K562 (cell line): ENCODE data around the gene CHAF1A. TPM values are rescaled to one million over a fixed set of nuclear protein-coding genes. Genes with fewer than 3 reads are reported as not detected.

Source experiments
- BCL6 ChIP-seq: fragments of 250-450 bp; sonication (Bioruptor Pico); IDR thresholded peaks from 2 replicates; pipeline ENCODE4 v1.4.0; 2020
- BDP1 ChIP-seq: IDR thresholded peaks from 3 replicates; pipeline ENCODE4 v1.6.1; 2011; ENCODE audit not compliant: insufficient read length, insufficient read depth
- CLOCK ChIP-seq: fragments of 250-450 bp; sonication (Bioruptor Pico); IDR thresholded peaks from 2 replicates; pipeline ENCODE4 v1.4.0; 2020; ENCODE audit warnings: mild to moderate bottlenecking, moderate library complexity, borderline replicate concordance
- ELF1 ChIP-seq: fragments of 200-800 bp; sonication (Bioruptor generic); IDR thresholded peaks from 2 replicates; pipeline ENCODE4 v1.6.1; 2016; ENCODE audit warnings: missing genetic modification characterization, missing compliant biosample characterization
- EP400 ChIP-seq: fragments of 450-650 bp; IDR thresholded peaks from 2 replicates; pipeline ENCODE4 v1.6.1; 2017; ENCODE audit warnings: antibody characterized with exemption, mild to moderate bottlenecking, moderate library complexity
- FOXO4 ChIP-seq: fragments of 450-650 bp; formaldehyde crosslinking; IDR thresholded peaks from 2 replicates; pipeline ENCODE4 v1.4.0; 2020; ENCODE audit warnings: mild to moderate bottlenecking, moderate library complexity
- HIVEP1 ChIP-seq: fragments of 250-450 bp; sonication (Bioruptor Pico); IDR thresholded peaks from 2 replicates; pipeline ENCODE4 v1.4.0; 2020; ENCODE audit warnings: mild to moderate bottlenecking
- MTA1 ChIP-seq: fragments of 450-650 bp; IDR thresholded peaks from 2 replicates; pipeline ENCODE4 v1.6.1; 2017; ENCODE audit warnings: borderline replicate concordance
- MYC ChIP-seq, 2 experiments: fragments of 250-450 bp in 1 of 2; sonication (Bioruptor Pico) in 1 of 2; IDR thresholded peaks; 2 replicates each; pipeline versions ENCODE4 v1.5.1 to v1.6.1; 2012 to 2021; ENCODE audit warnings: low read depth in 2 of 2, borderline replicate concordance in 1 of 2, improper control_type of control experiment in 1 of 2, low read length in 1 of 2, mild to moderate bottlenecking in 1 of 2, moderate library complexity in 1 of 2
- SMARCB1 ChIP-seq: IDR thresholded peaks from 2 replicates; pipeline ENCODE4 v1.6.1; 2011; ENCODE audit warnings: improper control_type of control experiment, low read depth; ENCODE audit not compliant: insufficient read length
- SRSF9 ChIP-seq: fragments of 200-400 bp; formaldehyde crosslinking; IDR thresholded peaks from 2 replicates; pipeline ENCODE4 v1.6.1; 2017; ENCODE audit warnings: low read depth, low read length, borderline replicate concordance
- SUPT5H ChIP-seq: fragments of 450-650 bp; IDR thresholded peaks from 2 replicates; pipeline ENCODE4 v1.6.1; 2016
- TCF15 ChIP-seq: fragments of 250-450 bp; sonication (Bioruptor Pico); IDR thresholded peaks from 2 replicates; pipeline ENCODE4 v1.8.0; 2022; ENCODE audit warnings: moderate library complexity, mild to moderate bottlenecking, inconsistent platforms
- TFAM ChIP-seq: fragments of 250-450 bp; sonication (Bioruptor Pico); conservative IDR thresholded peaks from 2 replicates; pipeline ENCODE4 v1.5.0; 2021; ENCODE audit warnings: mild to moderate bottlenecking, moderate library complexity
- ZNF717 ChIP-seq: fragments of 250-450 bp; sonication (Bioruptor Pico); IDR thresholded peaks from 2 replicates; pipeline ENCODE4 v1.5.0; 2021
- ZNF77 ChIP-seq: fragments of 250-450 bp; sonication (Bioruptor Pico); IDR thresholded peaks from 2 replicates; pipeline ENCODE4 v1.5.0; 2020
- ZNF785 ChIP-seq: fragments of 250-450 bp; sonication (Bioruptor Pico); IDR thresholded peaks from 2 replicates; pipeline ENCODE4 v1.4.0; 2020; ENCODE audit warnings: mild to moderate bottlenecking
- polyA plus RNA-seq, 8 experiments: library from polyadenylated mRNA; depleted of rRNA in 4 of 8; stranded (reverse) in 5 of 8; unstranded in 3 of 8; fragments of >200 nt; fragmentation: Nextera tagmentation in 2 of 8; fragmentation: Illumina TruSeq in 1 of 8; extraction: Ambion mirVana in 2 of 8; extraction: Trizol in 1 of 8; gene quantifications; 2 replicates each; pipeline versions ENCODE4 v1.2.1 to v1.2.3, GENCODE V29; 2011 to 2014; ENCODE audit warnings: inconsistent platforms in 1 of 8, missing spikeins in 1 of 8
- total RNA-seq, 7 experiments: library from RNA; depleted of rRNA in 6 of 7; stranded (reverse); fragments of >200 nt in 6 of 7; fragmentation: Illumina TruSeq in 2 of 7; extraction: Trizol in 2 of 7; gene quantifications; 2 replicates each; pipeline versions ENCODE4 v1.2.1 to v1.2.3, GENCODE V29; 2011 to 2021; ENCODE audit warnings: low replicate concordance in 1 of 7
- TF ChIP-seq, protein P1 (sequence below): sonication (generic); formaldehyde crosslinking; IDR thresholded peaks from 2 replicates; pipeline ENCODE4 v1.5.0; 2020; ENCODE audit warnings: missing genetic modification reagents
- TF ChIP-seq, protein P2 (sequence below): IDR thresholded peaks from 3 replicates; pipeline ENCODE4 v1.6.1; 2011; ENCODE audit warnings: borderline replicate concordance, mild to moderate bottlenecking; ENCODE audit not compliant: insufficient read length, insufficient read depth
- TF ChIP-seq, protein P3 (sequence below): fragments of 250-450 bp; sonication (Bioruptor Pico); IDR thresholded peaks from 2 replicates; pipeline ENCODE4 v1.5.1; 2021; ENCODE audit warnings: mild to moderate bottlenecking

Gene CHAF1A
- total and polyA plus RNA-seq, 9 of the 15 experiments (the other 6 are each of a cell fraction or from before 2014, with no cell fraction given): 1.6 to 86.9 (median 45.2) TPM

DNA sequence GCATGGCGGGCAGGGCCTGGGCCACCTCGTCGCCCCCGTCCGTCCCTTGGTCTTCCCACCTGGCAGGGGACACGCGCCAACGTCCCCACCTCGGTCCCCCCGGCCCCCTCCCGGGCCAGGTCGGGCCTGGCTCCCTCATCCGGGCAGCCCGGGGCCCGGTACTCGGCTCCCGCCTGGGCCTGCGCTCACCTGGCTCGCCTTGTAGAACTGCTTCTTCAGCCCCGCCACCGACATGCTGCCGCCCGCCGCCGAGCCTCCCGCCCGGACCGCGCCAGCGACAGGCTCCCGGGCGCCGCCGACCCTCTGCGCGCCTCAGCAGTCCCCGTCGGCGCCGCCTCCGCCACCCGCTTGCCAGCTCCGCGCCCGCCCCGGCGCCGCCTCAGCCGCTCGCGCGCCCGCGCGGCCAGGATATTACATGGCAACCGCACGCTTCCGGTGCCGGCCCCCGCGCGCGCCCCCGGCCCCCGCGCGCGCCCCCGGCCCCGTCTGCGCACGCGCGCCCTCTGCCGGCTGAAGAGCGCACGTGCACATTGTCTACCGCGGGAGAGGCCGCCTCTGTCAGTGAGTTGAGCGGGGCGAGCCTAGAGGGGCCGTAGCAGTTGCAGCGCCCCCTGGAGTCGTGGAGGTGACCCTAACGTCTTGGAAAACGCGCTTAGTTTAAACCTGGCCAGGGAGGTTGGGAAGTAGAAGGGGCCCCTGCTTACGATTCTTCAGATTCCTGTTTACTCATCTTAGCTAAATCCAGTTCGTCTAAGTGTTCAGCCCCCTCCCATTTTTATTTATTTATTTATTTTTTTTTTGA, 2.1 kb upstream of the CHAF1A start, which contains the start of gene SH3GL1 (continued):
- TF ChIP-seq MTA1 (no peak), SMARCB1 (no peak), ZNF717 (CRISPR knock-in tag) (no peak), SRSF9 (no peak), CLOCK (CRISPR knock-in tag) (no peak), ELF1 (peak; percentile 87), BCL6 (CRISPR knock-in tag) (no peak), ZNF77 (CRISPR knock-in tag) (no peak), TFAM (CRISPR knock-in tag) (no peak), FOXO4 (no peak), ZNF785 (CRISPR knock-in tag) (no peak), BDP1 (no peak), EP400 (peak; percentile 72; the same call in 1 of the 2 replicates), SUPT5H (no peak), MYC (IDR thresholded peaks at IDR 0.05; ENCODE audit: low read depth, low read length) (peak; percentile 88), MYC (CRISPR knock-in tag; IDR thresholded peaks at IDR 0.05; ENCODE audit: borderline replicate concordance, low read depth) (no peak), TCF15 (CRISPR knock-in tag) (no peak), HIVEP1 (CRISPR knock-in tag) (no peak)
- TF ChIP-seq, protein P1, sequence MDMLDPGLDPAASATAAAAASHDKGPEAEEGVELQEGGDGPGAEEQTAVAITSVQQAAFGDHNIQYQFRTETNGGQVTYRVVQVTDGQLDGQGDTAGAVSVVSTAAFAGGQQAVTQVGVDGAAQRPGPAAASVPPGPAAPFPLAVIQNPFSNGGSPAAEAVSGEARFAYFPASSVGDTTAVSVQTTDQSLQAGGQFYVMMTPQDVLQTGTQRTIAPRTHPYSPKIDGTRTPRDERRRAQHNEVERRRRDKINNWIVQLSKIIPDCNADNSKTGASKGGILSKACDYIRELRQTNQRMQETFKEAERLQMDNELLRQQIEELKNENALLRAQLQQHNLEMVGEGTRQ: peak; percentile 49
- TF ChIP-seq, protein P2, sequence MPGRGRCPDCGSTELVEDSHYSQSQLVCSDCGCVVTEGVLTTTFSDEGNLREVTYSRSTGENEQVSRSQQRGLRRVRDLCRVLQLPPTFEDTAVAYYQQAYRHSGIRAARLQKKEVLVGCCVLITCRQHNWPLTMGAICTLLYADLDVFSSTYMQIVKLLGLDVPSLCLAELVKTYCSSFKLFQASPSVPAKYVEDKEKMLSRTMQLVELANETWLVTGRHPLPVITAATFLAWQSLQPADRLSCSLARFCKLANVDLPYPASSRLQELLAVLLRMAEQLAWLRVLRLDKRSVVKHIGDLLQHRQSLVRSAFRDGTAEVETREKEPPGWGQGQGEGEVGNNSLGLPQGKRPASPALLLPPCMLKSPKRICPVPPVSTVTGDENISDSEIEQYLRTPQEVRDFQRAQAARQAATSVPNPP: no peak
- TF ChIP-seq, protein P3, sequence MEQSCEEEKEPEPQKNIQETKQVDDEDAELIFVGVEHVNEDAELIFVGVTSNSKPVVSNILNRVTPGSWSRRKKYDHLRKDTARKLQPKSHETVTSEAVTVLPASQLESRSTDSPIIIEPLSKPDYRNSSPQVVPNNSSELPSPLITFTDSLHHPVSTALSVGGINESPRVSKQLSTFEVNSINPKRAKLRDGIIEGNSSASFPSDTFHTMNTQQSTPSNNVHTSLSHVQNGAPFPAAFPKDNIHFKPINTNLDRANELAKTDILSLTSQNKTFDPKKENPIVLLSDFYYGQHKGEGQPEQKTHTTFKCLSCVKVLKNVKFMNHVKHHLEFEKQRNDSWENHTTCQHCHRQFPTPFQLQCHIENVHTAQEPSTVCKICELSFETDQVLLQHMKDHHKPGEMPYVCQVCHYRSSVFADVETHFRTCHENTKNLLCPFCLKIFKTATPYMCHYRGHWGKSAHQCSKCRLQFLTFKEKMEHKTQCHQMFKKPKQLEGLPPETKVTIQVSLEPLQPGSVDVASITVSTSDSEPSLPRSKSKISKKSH (CRISPR knock-in tag): no peak
